ENCODE data around the gene PACSIN2. TPM values are rescaled to one million over a fixed set of nuclear protein-coding genes. Genes with fewer than 3 reads are reported as not detected.
"Not testable (repeated sequence)": the region's sequence is repeated elsewhere in the genome, so short reads cannot be mapped to it uniquely, and the experiment has no call there.

The PACSIN2 gene
- total RNA-seq, 1 donor from 2014 or later, result 68.9 TPM

DNA sequence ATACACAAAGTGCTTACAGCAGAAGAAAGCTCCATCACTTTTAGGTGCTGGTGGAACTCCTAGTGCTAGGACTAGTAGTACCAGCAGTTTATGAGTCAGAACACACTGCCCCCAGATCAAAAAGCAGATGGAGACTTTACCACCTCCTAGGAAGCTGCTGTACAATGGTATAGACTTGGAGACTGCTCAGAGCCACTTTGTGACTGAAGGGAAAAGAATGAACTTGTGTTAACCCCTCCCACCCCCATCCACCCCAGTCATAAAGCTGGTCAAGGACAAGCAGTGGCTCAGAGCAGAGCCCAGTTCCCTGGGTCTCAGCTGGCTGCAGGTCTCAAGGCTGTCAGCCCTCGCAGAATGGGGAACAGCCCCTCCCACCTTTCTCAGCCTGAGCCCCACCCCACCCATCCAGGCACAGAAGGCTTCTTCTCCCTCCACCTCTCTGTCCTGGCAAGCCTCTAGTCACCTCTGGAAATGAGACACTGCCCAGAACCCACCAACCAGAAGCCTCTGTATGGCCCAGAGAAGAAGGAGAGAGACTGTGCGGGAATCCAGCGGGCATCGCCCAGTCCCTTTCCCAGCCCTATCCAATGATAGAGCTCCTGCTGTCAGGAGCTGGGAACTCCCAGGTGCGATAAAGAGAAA, 23.8 kb downstream of the PACSIN2 start:
- peak; percentile 57 for DNase-seq

- peak; percentile 89 for DNase-seq
These were observed 24.7 kb downstream of the PACSIN2 start for GRCh38 chr22:42990131-42990838.

- DNase-seq, result no peak
These were observed 28.8 kb downstream of the PACSIN2 start for GRCh38 chr22:42986115-42986514.

- DNase-seq, result no peak
These were observed 29.4 kb downstream of the PACSIN2 start for GRCh38 chr22:42985531-42985905.

- no peak for DNase-seq
These were observed 30.0 kb downstream of the PACSIN2 start for GRCh38 chr22:42984814-42985530.

DNA sequence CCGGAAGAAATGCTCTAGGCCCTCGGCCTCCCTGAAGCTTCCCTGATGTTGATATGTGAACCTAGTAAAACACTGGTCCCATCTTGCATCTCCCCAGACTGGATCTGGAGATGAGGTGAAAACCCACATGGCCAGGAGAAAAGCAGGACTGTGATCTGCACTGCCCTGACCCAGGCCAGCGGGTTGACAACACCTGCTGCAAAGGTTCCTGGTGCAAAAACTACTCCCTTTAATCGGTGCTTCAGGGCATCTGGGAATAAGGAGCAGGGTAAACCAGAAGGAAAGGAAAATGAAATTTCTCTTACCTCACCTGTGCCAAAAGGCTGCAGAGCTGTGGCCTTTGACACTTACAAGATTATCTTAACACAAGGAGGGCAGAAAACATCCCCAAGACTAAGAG, 30.6 kb downstream of the PACSIN2 start:
- DNase-seq, result no peak

GRCh38 chr22:42983470-42983869, 31.5 kb downstream of the PACSIN2 start:
- DNase-seq, result no peak

GRCh38 chr22:42979606-42980005, 35.3 kb downstream of the PACSIN2 start:
- no peak for DNase-seq

DNA sequence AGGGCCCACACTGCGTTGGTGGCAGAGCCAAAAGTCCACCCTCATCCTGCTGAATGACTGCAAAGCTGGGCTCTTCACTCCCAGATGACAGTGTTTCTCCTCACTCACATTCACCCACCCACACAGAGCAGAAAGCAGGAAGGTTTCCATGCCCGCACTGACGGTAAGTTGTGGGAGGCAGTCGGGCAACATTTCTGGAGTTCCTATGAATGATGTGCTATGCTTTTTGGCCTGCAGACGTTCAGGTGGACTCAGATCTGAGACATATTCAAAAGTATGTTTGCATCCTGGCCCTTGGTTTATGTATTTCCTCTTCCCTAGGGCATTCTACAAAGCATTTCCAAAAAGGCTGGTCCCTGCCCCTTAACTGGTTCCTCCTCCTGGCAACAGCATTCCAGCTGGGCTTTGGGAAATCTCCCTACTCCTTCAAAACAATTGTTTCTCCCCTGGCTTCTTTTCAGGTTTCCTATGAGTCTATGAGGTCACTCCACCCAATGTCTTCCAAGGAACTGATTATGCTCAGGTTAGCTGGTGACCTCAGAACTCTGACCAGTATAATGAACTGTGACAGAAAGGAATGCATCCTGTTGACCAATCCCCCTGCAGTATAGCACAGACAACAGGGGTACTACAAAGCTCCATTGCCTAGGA, 36.4 kb downstream of the PACSIN2 start:
- DNase-seq, result peak; percentile 93

GRCh38 chr22:42977569-42977968, 37.4 kb downstream of the PACSIN2 start:
- DNase-seq, result peak; percentile 20

GRCh38 chr22:42976217-42976933, 38.6 kb downstream of the PACSIN2 start:
- no peak for DNase-seq

- no peak for DNase-seq
These were observed 40.7 kb downstream of the PACSIN2 start for GRCh38 chr22:42974223-42974622.

GRCh38 chr22:42973536-42973881, 41.4 kb downstream of the PACSIN2 start:
- DNase-seq, result no peak

- DNase-seq, result no peak
These were observed 42.1 kb downstream of the PACSIN2 start for GRCh38 chr22:42972649-42973535.

DNA sequence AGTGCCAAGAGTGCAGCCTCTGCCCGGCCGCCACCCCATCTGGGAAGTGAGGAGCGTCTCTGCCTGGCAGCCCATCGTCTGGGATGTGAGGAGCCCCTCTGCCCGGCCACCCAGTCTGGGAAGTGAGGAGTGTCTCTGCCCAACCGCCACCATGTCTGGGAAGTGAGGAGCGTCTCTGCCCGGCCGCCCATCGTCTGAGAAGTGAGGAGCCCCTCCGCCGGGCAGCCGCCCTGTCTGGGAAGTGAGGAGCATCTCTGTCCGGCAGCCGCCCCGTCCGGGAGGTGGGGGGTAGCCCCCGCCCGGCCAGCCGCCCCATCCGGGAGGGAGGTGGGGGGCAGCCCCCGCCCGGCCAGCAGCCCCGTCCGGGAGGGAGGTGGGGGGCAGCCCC, 43.5 kb downstream of the PACSIN2 start:
- not testable (repeated sequence) for DNase-seq

GRCh38 chr22:42970029-42970428, 44.9 kb downstream of the PACSIN2 start:
- DNase-seq, result no peak

DNA sequence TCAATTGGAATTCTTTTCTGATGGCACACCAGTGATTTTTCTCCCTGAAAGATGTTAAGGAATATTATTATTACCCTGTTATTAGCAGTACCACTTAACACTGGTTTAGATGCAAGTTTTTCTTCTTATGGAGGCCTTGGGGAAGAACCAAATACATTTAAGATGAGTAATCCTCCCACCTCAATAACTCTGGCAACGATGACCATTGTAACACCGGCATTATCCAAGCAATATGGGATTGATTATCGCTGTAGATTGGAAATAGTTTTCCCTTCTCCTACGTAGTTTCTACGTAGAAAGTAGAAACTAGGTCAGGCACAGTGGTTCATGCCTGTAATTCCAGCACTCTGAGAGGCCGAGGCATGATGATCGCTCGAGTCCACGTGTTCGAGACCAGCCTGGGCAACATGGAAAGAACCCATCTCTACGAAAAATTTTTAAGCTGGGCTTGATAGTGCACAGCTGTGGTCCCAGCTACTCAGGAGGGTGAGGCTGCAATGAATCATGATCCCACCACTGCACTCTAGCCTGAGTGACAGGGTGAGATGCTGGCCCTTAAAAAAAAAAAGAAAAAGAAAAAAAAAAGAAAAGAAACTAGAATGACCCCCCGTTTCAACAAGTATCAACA, 45.5 kb downstream of the PACSIN2 start:
- DNase-seq, result no peak

- DNase-seq, result no peak
These were observed 47.0 kb downstream of the PACSIN2 start for GRCh38 chr22:42967933-42968332.

- DNase-seq, result no peak
These were observed 47.9 kb downstream of the PACSIN2 start for GRCh38 chr22:42967005-42967404.

- DNase-seq, result no peak
These were observed 48.5 kb downstream of the PACSIN2 start for GRCh38 chr22:42966497-42966896.

Measured in dermis blood vessel endothelial cell (primary cell).